ENCODE data around the gene ATG13.

- TF ChIP-seq CTCF (conservative IDR thresholded peaks at IDR 0.05): no peak
- TF ChIP-seq EZH2 (IDR thresholded peaks at IDR 0.05; ENCODE audit: low read depth): no peak
Observed at GRCh38 chr11:46710821-46711269, 93.5 kb downstream of the ATG13 start.

Measured in PC-9 (cell line).